Measurements from ENCODE around the gene FAM174A.

- no peak for TF ChIP-seq CTCF (conservative IDR thresholded peaks at IDR 0.05; ENCODE audit: low read depth, low read length)
- no peak for TF ChIP-seq EZH2 (IDR thresholded peaks at IDR 0.05; ENCODE audit: borderline replicate concordance, low read depth, low read length, poor library complexity, severe bottlenecking)
These were observed 49.7 kb downstream of the FAM174A start for GRCh38 chr5:100584889-100585288.
